OCI-LY7 (cell line): ENCODE results near the gene FXYD2. TPM values are rescaled to one million over a fixed set of nuclear protein-coding genes. Genes with fewer than 3 reads are reported as not detected.

Experiments
- BruUV-seq: library from RNA; stranded (reverse); fragments of 400-500 nt; replicated peaks from 2 replicates; lab custom pipeline; 2021; lab: Mats Ljungman, UMichigan
- CTCF ChIA-PET: fragments of 300-600 bp; sonication (Branson Sonifier 250); formaldehyde crosslinking; loops from one replicate; lab custom pipeline; 2022; ENCODE audit warnings: antibody characterized with exemption; ENCODE audit not compliant: unreplicated experiment; lab: Charles Lee
- POLR2A ChIA-PET: fragments of 300-600 bp; sonication (Branson Sonifier 250); formaldehyde crosslinking; loops from one replicate; lab custom pipeline; 2022; ENCODE audit warnings: antibody characterized with exemption; lab: Charles Lee
- DNase-seq: peaks from one replicate; pipeline ENCODE4 v3.0.0-alpha.2; 2015; ENCODE audit warnings: low spot score
- H2AFZ ChIP-seq: fragments of 200-600 bp; sonication (generic), shearing (Covaris generic); 2 replicates; pipeline ENCODE4 v1.6.1; 2014; ENCODE audit warnings: mild to moderate bottlenecking, antibody characterized with exemption, low read length, moderate library complexity
- H3K27ac ChIP-seq: fragments of 200-600 bp; sonication (generic); 2 replicates; pipeline ENCODE4 v1.5.1; 2014; ENCODE audit warnings: mixed run types, low read depth, mild to moderate bottlenecking, moderate library complexity, low read length, inconsistent platforms; ENCODE audit not compliant: poor library complexity, severe bottlenecking
- H3K36me3 ChIP-seq: fragments of 200-600 bp; sonication (generic); 2 replicates; pipeline ENCODE4 v1.6.1; 2014; ENCODE audit warnings: mild to moderate bottlenecking, antibody characterized with exemption, low read length, moderate library complexity, mixed read lengths; ENCODE audit not compliant: insufficient read depth
- H3K4me1 ChIP-seq: fragments of 200-600 bp; sonication (generic); 2 replicates; pipeline ENCODE4 v1.5.1; 2014; ENCODE audit warnings: mild to moderate bottlenecking, low read length; ENCODE audit not compliant: insufficient read depth, poor library complexity, severe bottlenecking
- H3K4me2 ChIP-seq: fragments of 200-600 bp; sonication (generic); 2 replicates; pipeline ENCODE4 v1.6.1; 2014; ENCODE audit warnings: mild to moderate bottlenecking, low read length
- H3K4me3 ChIP-seq: fragments of 200-600 bp; sonication (generic); 2 replicates; pipeline ENCODE4 v1.5.1; 2014; ENCODE audit warnings: mild to moderate bottlenecking, low read depth, low read length; ENCODE audit not compliant: poor library complexity, severe bottlenecking
- H3K79me2 ChIP-seq: fragments of 200-600 bp; sonication (generic); 2 replicates; pipeline ENCODE4 v1.6.1; 2016; ENCODE audit warnings: low read depth, mild to moderate bottlenecking, low read length, moderate library complexity, mixed read lengths; ENCODE audit not compliant: insufficient read depth
- H3K9me2 ChIP-seq: fragments of 200-600 bp; sonication (generic); 2 replicates; pipeline ENCODE4 v1.6.1; 2016; ENCODE audit warnings: mild to moderate bottlenecking, low read length, mixed read lengths; ENCODE audit not compliant: insufficient read depth
- H3K9me3 ChIP-seq: fragments of 200-600 bp; sonication (generic); 2 replicates; pipeline ENCODE4 v1.6.1; 2014; ENCODE audit warnings: mild to moderate bottlenecking, mixed run types, low read length, mixed read lengths
- H4K20me1 ChIP-seq: fragments of 200-600 bp; sonication (generic); 2 replicates; pipeline ENCODE4 v1.6.1; 2014; ENCODE audit warnings: mild to moderate bottlenecking, antibody characterized with exemption, low read length, moderate library complexity, mixed read lengths; ENCODE audit not compliant: insufficient read depth
- EZH2phosphoT487 ChIP-seq: fragments of 200-600 bp; sonication (generic); IDR thresholded peaks from 2 replicates; pipeline ENCODE4 v1.6.1; 2018; ENCODE audit warnings: low read depth, borderline replicate concordance, mild to moderate bottlenecking, mixed run types, antibody characterized with exemption, low read length, moderate library complexity, mixed read lengths
- intact Hi-C: fragments of 100-400 bp; cut with micrococcal nuclease; formaldehyde crosslinking; loops from one replicate; pipeline ENCODE4 v1.10.0; 2022; ENCODE audit not compliant: unreplicated experiment
- total RNA-seq, 2 experiments: library from RNA; depleted of rRNA in 1 of 2; stranded (reverse); fragments of >200 nt in 1 of 2; shearing (Covaris generic) in 1 of 2; gene quantifications; 2 replicates each; pipeline ENCODE4 v1.2.3, GENCODE V29; 2014 to 2022
- TF ChIP-seq, protein P1 (sequence below): fragments of 200-600 bp; sonication (generic); conservative IDR thresholded peaks from 2 replicates; pipeline ENCODE4 v1.5.1; 2014; ENCODE audit warnings: mild to moderate bottlenecking, antibody characterized with exemption, low read length, moderate library complexity, mixed read lengths

Gene FXYD2
- total RNA-seq, 2 experiments from 2014 or later = not detected

DNA sequence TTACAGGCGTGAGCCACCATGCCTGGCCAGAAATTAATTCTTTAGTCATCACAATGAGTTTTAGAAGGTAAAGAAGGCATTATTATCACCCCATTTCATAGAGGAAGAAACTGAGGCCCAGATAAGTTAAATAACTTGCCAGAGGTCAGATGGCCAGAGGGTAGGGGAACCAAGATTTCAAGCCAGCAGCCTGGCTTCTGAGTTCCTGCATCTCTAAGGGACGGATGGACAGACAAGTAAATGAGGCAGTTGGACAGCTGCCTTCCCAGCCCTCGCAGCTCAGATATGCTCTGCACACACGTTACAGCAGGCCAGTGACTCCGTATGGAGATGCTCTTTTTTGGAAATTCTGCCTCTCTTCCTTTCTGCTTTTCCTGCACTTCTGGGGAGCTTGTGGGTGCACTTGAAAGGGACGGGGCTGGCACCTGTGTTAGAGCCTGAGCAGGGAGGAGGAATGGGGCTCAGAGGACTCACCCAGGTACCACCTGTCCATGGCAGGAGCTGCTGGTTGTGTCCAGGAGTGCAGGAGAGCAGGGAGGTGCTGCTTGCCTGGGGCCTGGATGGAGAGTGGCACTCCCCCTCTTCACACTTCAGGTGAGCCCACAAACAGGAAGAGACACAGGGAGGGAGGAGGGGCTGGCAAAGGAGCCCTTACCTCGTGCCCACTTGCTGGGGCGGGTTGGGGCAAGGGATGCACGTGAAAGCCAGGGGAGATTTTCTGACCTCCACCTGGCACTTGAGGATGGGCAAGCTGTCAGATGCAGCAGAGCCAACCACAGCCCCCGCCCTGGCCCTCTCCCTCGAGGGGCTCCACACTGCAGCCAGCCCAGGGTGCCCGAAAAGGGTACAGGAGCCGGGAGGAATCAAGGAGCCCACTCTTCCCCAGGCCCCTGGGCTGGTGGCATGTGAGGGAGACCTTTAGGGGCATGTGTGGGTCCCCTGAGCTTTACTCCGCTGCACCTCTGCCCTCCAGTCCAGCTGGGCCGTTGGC, 3.3 kb upstream of the FXYD2 start:
- Histone ChIP-seq H3K36me3 (no peaks in the 10 kb centered on the region), H3K79me2 (no peaks in the 10 kb centered on the region), H3K27ac (no peak overlapping the region), H3K9me2 (no peaks in the 10 kb centered on the region), H3K9me3 (no peaks in the 10 kb centered on the region), H3K4me3 (no peak overlapping the region), H2AFZ (no peak overlapping the region), H3K4me1 (no peaks in the 10 kb centered on the region), H4K20me1 (no peaks in the 10 kb centered on the region), H3K4me2 (no peak overlapping the region)
- ChIA-PET POLR2A (no interaction called here), CTCF (no interaction called here)
- no peak for DNase-seq
- intact Hi-C loops = no loop called here
- TF ChIP-seq EZH2phosphoT487 = no peak
- TF ChIP-seq, protein P1, sequence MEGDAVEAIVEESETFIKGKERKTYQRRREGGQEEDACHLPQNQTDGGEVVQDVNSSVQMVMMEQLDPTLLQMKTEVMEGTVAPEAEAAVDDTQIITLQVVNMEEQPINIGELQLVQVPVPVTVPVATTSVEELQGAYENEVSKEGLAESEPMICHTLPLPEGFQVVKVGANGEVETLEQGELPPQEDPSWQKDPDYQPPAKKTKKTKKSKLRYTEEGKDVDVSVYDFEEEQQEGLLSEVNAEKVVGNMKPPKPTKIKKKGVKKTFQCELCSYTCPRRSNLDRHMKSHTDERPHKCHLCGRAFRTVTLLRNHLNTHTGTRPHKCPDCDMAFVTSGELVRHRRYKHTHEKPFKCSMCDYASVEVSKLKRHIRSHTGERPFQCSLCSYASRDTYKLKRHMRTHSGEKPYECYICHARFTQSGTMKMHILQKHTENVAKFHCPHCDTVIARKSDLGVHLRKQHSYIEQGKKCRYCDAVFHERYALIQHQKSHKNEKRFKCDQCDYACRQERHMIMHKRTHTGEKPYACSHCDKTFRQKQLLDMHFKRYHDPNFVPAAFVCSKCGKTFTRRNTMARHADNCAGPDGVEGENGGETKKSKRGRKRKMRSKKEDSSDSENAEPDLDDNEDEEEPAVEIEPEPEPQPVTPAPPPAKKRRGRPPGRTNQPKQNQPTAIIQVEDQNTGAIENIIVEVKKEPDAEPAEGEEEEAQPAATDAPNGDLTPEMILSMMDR = no peak
- no TSS peak for BruUV-seq

DNA sequence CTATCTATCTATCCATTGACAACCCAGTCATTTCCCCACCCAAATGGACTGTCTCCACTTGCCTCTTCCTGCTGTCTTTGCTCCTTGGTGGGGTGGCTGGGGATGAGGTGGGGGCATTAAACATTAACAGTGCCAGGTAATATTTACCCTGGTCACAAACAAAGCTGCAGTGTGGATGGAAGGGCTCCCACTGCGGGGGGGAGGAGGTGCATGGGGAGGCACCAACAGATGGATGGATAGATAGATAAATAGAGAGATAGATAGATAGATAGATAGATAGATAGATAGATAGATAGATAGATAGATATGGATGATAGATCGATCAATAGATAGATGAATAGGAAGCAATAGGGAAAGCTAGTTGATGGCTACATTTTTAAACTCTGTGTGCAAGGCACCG, 2.3 kb upstream of the FXYD2 start:
- no peaks in the 10 kb centered on the region for H3K4me1 ChIP-seq
- intact Hi-C loops = no loop called here
- H3K36me3 ChIP-seq = no peaks in the 10 kb centered on the region
- no peaks in the 10 kb centered on the region for H4K20me1 ChIP-seq
- no peak overlapping the region for H2AFZ ChIP-seq
- H3K79me2 ChIP-seq = no peaks in the 10 kb centered on the region
- ChIA-PET POLR2A (no interaction called here), CTCF (no interaction called here)
- no peak for TF ChIP-seq EZH2phosphoT487
- TF ChIP-seq, protein P1 = no peak
- H3K9me2 ChIP-seq = no peaks in the 10 kb centered on the region
- H3K9me3 ChIP-seq = no peaks in the 10 kb centered on the region
- H3K27ac ChIP-seq = no peak overlapping the region
- no peak overlapping the region for H3K4me3 ChIP-seq
- DNase-seq = no peak
- no TSS peak for BruUV-seq
- H3K4me2 ChIP-seq = no peak overlapping the region

- intact Hi-C loops = no loop called here
- Histone ChIP-seq H3K27ac (no peak overlapping the region), H3K36me3 (no peaks in the 10 kb centered on the region), H3K4me3 (no peak overlapping the region), H3K9me3 (no peaks in the 10 kb centered on the region), H3K4me2 (no peak overlapping the region), H3K9me2 (no peaks in the 10 kb centered on the region), H4K20me1 (no peaks in the 10 kb centered on the region), H3K79me2 (no peaks in the 10 kb centered on the region), H3K4me1 (no peaks in the 10 kb centered on the region), H2AFZ (no peak overlapping the region)
- BruUV-seq = no TSS peak
- ChIA-PET CTCF (no interaction called here), POLR2A (no interaction called here)
- DNase-seq = no peak
- TF ChIP-seq, protein P1 = no peak
- TF ChIP-seq EZH2phosphoT487 = no peak
Observed at GRCh38 chr11:117826190-117826570, 1.6 kb upstream of the FXYD2 start.
